ENCODE data around the gene UST.

The UST gene

DNA sequence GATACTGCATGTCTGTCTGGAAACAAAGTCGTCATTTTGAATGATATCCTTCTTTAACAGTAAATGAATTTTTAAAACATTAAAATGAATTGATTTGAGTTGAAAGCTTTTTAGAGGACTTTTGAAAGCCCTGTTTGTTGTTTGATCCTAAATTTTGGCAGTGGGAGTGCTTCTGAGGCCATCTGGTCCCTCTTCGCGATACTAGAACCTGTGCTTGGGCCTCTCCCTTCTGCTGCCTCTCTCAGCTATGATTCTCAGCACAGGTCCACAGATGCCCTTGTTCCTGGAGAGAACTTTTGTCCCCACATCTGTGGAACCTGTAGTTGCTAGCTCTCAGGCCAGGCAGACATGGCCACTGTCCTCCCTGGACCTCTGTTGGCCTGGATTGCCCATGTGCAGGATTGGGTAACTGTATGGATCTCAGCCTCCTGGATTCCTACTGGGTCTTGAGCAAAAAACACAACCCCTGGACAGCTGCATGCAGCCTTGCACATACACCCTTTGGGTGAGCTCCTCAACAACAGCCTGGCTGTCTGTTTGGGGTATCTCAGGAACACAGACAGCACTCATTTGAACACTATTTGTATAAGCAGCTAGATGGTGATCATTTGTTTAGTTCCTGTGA lies 21.9 kb downstream of the UST start:
- Histone ChIP-seq H3K36me3 (ENCODE audit: insufficient read depth, low read length) (no peaks in the 10 kb centered on the region), H3K79me2 (ENCODE audit: insufficient read depth, low read length) (peaks cover 39% of the 10 kb centered on the region), H3K4me2 (ENCODE audit: low read depth, low read length, poor library complexity, severe bottlenecking) (peak overlapping the region; percentile 0), H3K9me3 (ENCODE audit: insufficient read depth, low read depth, low read length) (no peaks in the 10 kb centered on the region), H3K9me2 (replicated peaks; ENCODE audit: low read depth, low read length) (no peaks in the 10 kb centered on the region), H4K20me1 (ENCODE audit: insufficient read depth, low read length, poor library complexity, severe bottlenecking) (no peaks in the 10 kb centered on the region), H3F3A (ENCODE audit: low read depth) (0 out of 2 replicates have a peak, but pooled peaks cover 7% of the 10 kb centered on the region), H3K4me1 (ENCODE audit: insufficient read depth, low read length, poor library complexity, severe bottlenecking) (peaks cover 69% of the 10 kb centered on the region), H3K4me3 (ENCODE audit: low read length, poor library complexity, severe bottlenecking) (no peak overlapping the region), H2AFZ (ENCODE audit: low read length) (no peak overlapping the region), H3K9ac (ENCODE audit: low read depth, low read length, poor library complexity, severe bottlenecking) (no peak overlapping the region), H3K27me3 (ENCODE audit: insufficient read depth, low read length, poor library complexity, severe bottlenecking) (no peaks in the 10 kb centered on the region)
- TF ChIP-seq, protein P1, sequence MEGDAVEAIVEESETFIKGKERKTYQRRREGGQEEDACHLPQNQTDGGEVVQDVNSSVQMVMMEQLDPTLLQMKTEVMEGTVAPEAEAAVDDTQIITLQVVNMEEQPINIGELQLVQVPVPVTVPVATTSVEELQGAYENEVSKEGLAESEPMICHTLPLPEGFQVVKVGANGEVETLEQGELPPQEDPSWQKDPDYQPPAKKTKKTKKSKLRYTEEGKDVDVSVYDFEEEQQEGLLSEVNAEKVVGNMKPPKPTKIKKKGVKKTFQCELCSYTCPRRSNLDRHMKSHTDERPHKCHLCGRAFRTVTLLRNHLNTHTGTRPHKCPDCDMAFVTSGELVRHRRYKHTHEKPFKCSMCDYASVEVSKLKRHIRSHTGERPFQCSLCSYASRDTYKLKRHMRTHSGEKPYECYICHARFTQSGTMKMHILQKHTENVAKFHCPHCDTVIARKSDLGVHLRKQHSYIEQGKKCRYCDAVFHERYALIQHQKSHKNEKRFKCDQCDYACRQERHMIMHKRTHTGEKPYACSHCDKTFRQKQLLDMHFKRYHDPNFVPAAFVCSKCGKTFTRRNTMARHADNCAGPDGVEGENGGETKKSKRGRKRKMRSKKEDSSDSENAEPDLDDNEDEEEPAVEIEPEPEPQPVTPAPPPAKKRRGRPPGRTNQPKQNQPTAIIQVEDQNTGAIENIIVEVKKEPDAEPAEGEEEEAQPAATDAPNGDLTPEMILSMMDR (conservative IDR thresholded peaks at IDR 0.05; ENCODE audit: low read length): no peak
- TF ChIP-seq EZH2phosphoT487 (IDR thresholded peaks at IDR 0.05; ENCODE audit: borderline replicate concordance): no peak

DNA sequence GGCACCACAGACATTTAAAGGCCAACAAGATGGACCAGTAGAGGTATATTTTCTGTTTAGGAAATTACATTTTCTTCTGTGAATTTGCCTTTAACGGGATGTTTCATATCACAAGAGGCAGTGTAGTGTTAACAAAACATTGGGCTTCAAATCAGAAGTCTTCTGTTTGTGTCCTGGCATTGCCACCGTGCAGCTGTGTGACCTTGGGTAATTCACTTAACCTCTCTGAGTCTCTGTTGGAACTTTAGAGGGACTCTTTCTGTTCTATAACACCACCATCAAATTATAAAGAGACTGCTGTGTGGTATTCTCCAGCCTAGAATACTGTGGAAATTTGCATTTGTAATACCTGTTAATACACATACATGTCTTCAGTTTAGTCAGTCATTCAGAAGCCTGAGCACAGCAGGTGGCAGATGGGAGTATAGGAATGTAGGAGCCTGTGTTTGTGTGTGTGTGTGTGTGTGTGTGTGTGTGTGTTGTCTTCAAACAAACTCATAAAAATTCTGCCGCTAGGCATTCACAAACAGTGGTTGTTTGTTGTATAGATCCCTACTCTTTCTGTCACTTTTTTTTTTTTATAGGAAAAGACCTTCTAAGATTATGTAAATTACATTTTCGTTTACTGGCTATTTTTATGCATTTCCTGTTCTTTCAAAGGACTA lies 22.6 kb downstream of the UST start:
- Histone ChIP-seq H3K4me1 (ENCODE audit: insufficient read depth, low read length, poor library complexity, severe bottlenecking) (peaks cover 69% of the 10 kb centered on the region), H3K36me3 (ENCODE audit: insufficient read depth, low read length) (no peaks in the 10 kb centered on the region), H3K4me2 (ENCODE audit: low read depth, low read length, poor library complexity, severe bottlenecking) (peak overlapping the region; percentile 70), H2AFZ (ENCODE audit: low read length) (no peak overlapping the region), H3F3A (ENCODE audit: low read depth) (0 out of 2 replicates have a peak, but pooled peaks cover 7% of the 10 kb centered on the region), H3K79me2 (ENCODE audit: insufficient read depth, low read length) (peaks cover 40% of the 10 kb centered on the region), H3K9me2 (replicated peaks; ENCODE audit: low read depth, low read length) (no peaks in the 10 kb centered on the region), H3K9me3 (ENCODE audit: insufficient read depth, low read depth, low read length) (no peaks in the 10 kb centered on the region), H3K4me3 (ENCODE audit: low read length, poor library complexity, severe bottlenecking) (peak overlapping the region; percentile 48), H3K27me3 (ENCODE audit: insufficient read depth, low read length, poor library complexity, severe bottlenecking) (no peaks in the 10 kb centered on the region), H3K9ac (ENCODE audit: low read depth, low read length, poor library complexity, severe bottlenecking) (no peak overlapping the region), H4K20me1 (ENCODE audit: insufficient read depth, low read length, poor library complexity, severe bottlenecking) (no peaks in the 10 kb centered on the region)
- TF ChIP-seq, protein P1 (conservative IDR thresholded peaks at IDR 0.05; ENCODE audit: low read length): no peak
- TF ChIP-seq EZH2phosphoT487 (IDR thresholded peaks at IDR 0.05; ENCODE audit: borderline replicate concordance): no peak

DNA sequence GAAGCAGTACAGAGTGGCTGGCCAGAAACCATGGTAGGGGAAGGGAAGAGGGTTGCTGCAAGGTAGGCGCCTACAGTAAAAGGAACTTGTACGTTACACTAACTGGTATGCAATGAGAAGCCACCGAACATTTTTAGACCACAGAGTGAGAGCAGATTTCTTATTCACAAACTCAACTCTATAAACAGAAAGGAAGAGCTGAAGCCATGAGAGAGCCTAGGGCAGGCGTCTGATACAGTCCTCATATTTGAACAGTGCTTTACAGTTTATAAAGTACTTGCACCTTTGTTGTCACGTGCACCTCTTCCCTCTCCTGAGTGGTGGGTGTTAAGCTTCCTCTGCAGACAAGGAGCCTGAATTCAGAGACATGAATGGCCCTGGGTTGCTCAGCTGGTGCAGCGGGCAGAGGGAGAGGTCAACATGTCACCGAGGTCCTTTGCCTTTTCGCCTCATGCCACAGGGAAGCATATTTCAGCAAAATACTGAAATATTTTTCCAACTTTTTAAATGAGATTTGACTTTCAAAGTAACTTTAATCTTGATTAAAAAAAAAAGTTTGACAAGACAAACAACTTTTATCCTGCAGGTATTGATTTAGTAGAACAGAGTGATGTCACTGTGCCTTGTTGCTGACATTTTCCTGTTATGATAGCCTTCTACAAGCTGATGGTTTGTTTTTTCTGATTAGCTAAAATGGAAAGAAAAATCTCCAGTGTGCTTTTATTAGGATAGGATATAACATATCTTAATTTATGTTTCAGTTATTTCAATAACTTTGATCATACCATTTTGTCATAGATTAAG lies 23.8 kb downstream of the UST start:
- peaks cover 69% of the 10 kb centered on the region for H3K4me1 ChIP-seq (ENCODE audit: insufficient read depth, low read length, poor library complexity, severe bottlenecking)

More for the DNA sequence above, 23.8 kb downstream of the UST start:
- Histone ChIP-seq H3K79me2 (ENCODE audit: insufficient read depth, low read length) (peaks cover 47% of the 10 kb centered on the region), H3K4me3 (ENCODE audit: low read length, poor library complexity, severe bottlenecking) (peak overlapping the region; percentile 48), H2AFZ (ENCODE audit: low read length) (peak overlapping the region; percentile 44; the same call in 1 of the 2 replicates), H3K9ac (ENCODE audit: low read depth, low read length, poor library complexity, severe bottlenecking) (peak overlapping the region; percentile 47), H4K20me1 (ENCODE audit: insufficient read depth, low read length, poor library complexity, severe bottlenecking) (no peaks in the 10 kb centered on the region), H3K4me2 (ENCODE audit: low read depth, low read length, poor library complexity, severe bottlenecking) (peak overlapping the region; percentile 70), H3F3A (ENCODE audit: low read depth) (0 out of 2 replicates have a peak, but pooled peaks cover 7% of the 10 kb centered on the region), H3K27me3 (ENCODE audit: insufficient read depth, low read length, poor library complexity, severe bottlenecking) (no peaks in the 10 kb centered on the region), H3K9me3 (ENCODE audit: insufficient read depth, low read depth, low read length) (no peaks in the 10 kb centered on the region), H3K36me3 (ENCODE audit: insufficient read depth, low read length) (no peaks in the 10 kb centered on the region), H3K9me2 (replicated peaks; ENCODE audit: low read depth, low read length) (no peaks in the 10 kb centered on the region)
- TF ChIP-seq, protein P1 (conservative IDR thresholded peaks at IDR 0.05; ENCODE audit: low read length): no peak
- TF ChIP-seq EZH2phosphoT487 (IDR thresholded peaks at IDR 0.05; ENCODE audit: borderline replicate concordance): no peak

Data from Loucy (cell line).